HG02610 (cell line): ENCODE measurements around the gene FIGN.

Source experiments
- ATAC-seq: cut with Tn5 transposase; IDR thresholded peaks from one replicate; pipeline ENCODE4 v1.9.1; 2021; ENCODE audit warnings: mild to moderate bottlenecking, moderate library complexity; ENCODE audit not compliant: unreplicated experiment

Gene FIGN

GRCh38 chr2:163711258-163711657 lies 24.6 kb downstream of the FIGN start:
- ATAC-seq: no peak

GRCh38 chr2:163709270-163709669 lies 26.5 kb downstream of the FIGN start:
- ATAC-seq: no peak

DNA sequence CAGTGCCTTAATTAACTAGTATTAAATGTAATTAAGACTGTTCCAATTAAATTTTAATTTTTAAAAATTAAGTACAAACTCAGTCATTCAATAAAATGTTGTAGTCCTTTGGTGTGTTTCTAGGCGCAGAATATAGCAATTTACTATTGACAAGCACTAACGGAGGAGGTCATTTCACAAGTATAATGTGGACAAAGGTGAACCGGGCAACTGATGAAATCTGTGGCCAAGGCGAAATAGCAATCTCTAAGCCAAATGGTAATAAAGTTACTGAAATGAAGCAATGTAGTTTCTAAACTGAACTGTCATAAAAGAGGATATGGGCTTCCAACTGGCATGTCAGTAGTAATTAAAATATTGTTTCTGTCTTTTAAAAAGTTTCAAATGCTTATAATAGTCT lies 27.5 kb downstream of the FIGN start:
- no peak for ATAC-seq

DNA sequence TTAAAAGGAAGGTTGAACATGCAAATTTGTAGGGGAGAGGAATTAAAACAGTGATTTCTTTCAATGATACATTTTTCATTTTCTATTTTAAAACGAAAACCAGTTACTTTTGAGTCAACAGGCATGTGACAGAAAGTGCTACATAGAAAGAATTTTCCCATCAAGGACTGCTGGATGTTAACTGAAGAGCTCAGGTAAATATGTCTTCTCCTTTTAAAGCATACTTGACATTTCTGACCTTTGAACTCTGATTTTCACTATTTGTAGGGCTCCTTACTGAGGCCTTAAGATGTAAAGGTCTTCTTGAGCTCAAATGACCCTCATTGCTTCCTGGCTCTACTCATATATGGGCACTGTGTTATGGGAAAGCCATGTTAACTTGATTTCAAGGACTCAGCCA lies 32.4 kb downstream of the FIGN start:
- peak; percentile 51 for ATAC-seq

DNA sequence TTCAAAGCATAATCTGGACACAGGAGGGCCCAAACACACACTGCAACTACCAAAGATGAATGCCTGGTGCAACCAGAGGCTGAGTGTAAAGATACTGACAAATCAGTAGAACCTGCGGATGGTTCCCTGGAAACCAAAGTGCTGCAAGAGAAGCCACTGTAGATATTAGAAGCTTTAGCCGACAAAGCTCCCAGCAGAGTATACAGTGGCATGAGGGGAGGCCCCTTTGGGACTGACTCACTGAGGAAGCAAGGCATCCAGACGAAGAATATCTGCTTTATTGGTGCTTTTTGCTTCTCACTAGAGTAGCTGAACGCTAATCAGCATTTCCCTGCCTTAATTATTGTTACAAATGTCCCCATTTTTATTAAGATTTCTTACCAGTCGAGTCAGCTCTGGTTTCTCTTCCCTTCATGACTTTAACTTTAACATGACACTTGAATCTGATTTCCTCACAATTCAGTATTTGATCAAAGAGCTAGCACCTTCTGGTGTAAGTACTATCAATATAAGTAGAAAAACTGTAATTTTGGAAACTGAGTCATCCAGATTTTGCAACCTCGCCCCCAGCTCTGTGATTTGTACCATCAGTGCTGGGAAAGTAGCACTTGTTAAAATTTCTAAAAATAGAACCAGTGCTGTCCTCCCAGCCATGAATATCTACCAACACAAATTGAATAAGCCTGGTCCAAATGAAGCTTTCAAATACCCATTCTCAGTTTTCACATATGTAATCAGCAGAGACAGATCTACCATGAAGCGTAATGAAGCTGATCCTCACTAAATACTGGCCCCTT lies 34.2 kb downstream of the FIGN start:
- no peak for ATAC-seq

DNA sequence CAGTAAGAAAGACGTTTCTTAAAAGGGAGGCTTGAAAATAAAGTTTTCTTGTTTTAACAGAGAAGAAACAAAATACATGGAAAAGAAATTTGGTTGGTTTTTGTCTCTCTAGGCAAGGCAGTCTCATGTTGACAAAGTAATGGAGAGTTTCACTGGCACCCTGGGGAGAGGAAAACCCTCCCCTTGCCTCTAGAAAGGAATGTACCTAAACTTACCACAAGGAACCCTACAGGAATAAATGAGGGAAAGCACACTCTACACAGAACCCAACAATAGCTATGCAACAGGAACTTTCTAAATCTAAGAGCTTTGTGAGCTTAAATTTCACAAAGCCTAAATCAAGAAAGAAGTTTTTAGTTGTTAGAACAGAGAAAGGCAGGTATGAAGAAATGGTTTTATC lies 37.0 kb downstream of the FIGN start:
- no peak for ATAC-seq

GRCh38 chr2:163697846-163698637 lies 37.8 kb downstream of the FIGN start:
- ATAC-seq: no peak

GRCh38 chr2:163697429-163697828 lies 38.4 kb downstream of the FIGN start:
- ATAC-seq: no peak

DNA sequence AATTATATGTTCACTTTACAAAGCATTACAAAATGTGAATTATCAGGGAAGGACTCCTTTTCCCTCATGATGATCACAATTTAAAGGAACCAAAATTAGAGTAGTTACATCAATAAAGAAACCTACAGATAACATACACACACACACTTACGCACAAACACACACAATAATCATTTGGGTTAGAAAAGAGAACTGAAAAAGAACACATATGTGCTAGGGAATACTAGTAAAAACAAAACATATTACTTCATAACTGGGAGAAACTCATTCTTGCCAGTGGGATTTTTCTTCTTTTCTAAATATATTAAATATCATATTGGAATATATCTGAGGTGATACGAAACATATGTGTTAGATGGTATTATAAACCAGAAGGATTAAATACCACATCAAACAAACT lies 42.3 kb downstream of the FIGN start:
- no peak for ATAC-seq

DNA sequence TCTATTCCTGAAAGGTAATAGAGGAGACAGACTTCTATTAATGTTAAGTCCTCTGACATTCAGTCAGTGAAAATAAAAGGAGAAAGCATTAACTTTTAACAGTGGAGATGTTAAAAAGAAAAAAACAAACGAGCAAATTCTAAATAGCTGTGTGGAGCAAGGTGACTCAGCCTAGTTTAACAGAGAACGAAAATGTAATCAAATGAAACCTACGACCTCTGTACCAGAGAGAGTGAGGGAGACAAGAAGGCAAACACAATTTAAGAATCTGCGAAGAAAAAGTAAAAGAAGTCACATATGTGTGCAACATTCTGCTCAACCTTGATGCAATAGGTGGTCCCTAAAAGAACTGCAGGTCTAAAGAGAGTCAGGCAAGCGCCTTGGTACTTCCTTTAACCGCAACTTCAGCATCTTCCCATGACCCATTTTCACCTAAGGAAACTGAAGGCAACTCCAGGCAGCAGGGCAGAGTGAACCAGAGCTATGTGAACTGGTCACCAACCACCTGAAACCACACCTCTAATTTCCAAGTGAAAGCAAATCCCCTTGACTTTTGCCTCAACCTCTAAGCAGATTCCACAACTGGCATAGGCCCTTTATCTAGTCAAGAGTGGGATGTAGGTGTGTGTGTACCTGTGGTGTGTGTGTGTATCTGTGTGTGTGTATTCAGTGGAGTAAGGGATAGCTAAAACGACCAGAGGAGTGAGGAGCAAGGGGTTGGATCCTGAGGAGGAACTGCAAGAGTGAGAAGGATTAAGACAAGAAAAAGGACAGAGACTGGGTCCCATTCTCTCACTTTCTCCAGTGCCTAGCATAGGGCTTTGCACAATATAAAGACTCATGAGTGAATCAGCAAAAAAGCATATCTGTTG lies 43.0 kb downstream of the FIGN start:
- ATAC-seq: no peak

DNA sequence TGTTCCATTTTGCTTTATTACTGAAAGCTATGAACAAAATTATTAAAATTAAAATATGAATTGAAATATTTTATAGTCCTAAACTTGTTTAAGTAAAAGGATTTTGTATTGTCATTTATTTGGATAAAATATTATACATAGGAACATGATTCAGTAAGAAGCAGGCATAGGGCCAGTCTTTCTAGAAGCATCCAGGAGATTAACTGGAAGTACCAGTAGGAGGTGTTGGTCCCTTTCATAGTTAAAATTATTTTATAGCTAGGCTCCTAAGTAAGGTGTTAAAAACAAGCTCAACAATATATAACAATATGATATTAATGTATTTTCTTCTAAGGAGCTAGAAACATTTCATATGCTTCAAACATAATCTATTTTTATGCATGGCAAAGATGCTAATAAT lies 43.7 kb downstream of the FIGN start:
- no peak for ATAC-seq

- ATAC-seq: no peak
Observed at GRCh38 chr2:163690896-163691295, 44.9 kb downstream of the FIGN start.

- no peak for ATAC-seq
Observed at GRCh38 chr2:163687217-163687616, 48.6 kb downstream of the FIGN start.

GRCh38 chr2:163686289-163686688 lies 49.5 kb downstream of the FIGN start:
- ATAC-seq: no peak

DNA sequence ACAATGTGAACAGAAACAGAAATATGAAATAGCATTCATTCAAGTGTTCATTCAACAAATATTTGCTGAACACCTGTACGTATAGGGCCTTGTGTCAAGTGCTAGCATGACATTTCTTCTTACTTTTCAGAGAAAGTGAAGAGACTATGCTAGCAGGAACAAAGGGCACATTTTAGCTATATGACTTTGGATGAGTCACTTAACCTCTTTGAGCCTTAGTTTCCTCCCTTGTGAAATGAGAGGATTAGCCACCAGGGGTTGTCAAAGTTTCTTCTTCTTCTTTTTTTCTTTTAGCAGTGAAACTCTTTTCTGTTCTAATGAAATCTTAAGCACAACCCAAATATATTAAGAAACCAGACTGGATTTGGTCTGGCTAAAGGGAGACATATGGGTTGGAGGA lies 53.1 kb downstream of the FIGN start:
- no peak for ATAC-seq

DNA sequence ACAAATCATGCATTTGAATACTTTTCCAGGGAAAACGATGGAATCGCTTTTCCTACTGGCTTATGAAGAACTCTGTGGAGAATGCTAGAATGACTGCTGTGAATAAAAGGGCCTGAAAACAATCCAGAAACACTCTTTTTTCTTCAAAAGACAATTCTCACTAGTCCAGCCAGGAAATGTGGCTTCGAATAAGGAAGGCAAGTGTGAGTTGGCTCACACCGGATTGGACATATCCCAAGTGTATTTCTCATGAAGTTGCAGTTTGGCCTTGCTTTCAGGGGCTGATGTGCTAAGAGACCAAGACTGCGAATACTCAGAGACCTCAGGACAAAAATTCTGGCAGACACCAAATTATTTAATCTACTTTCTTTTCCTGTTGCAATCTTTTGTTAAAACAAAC lies 54.1 kb downstream of the FIGN start:
- ATAC-seq: no peak

GRCh38 chr2:163675388-163675787 lies 60.4 kb downstream of the FIGN start:
- no peak for ATAC-seq

GRCh38 chr2:163673522-163673921 lies 62.3 kb downstream of the FIGN start:
- no peak for ATAC-seq

GRCh38 chr2:163670929-163671328 lies 64.9 kb downstream of the FIGN start:
- ATAC-seq: no peak

DNA sequence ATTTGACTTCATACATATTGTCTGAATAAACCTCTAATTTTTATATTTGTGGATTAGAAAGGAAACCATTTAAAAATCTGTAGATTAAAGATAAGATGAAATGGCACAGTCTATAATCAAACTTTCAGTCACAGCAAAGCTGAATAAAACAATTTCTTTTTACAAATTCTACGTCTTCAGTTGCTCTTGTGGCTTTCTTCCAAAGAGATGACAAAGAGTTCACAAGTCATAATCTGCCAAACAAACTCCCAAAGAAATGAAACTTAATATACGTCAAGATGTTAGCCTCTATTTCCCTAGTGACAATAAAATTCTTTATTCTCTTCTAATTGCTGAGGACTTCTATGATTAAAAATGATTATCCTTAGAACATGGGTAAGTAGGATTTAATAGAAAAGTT lies 66.3 kb downstream of the FIGN start:
- ATAC-seq: no peak
